ENCODE data around the gene CD101.

CD101 gene

GRCh38 chr1:117084231-117084630 is 82.7 kb downstream of the CD101 start:
- Histone ChIP-seq H3K27me3 (ENCODE audit: control insufficient read depth, insufficient read depth, low read length) (no peaks in the 10 kb centered on the region), H3K4me1 (no peaks in the 10 kb centered on the region), H3K9me3 (ENCODE audit: control insufficient read depth, low read length) (no peaks in the 10 kb centered on the region), H3K4me3 (ENCODE audit: low read depth, low read length) (no peak overlapping the region), H3K79me2 (no peaks in the 10 kb centered on the region), H3K4me2 (ENCODE audit: low read length) (no peak overlapping the region), H3K9ac (no peak overlapping the region), H3K27ac (no peak overlapping the region), H3K36me3 (ENCODE audit: control insufficient read depth, insufficient read depth, low read length) (no peaks in the 10 kb centered on the region), H2AFZ (no peak overlapping the region)
- TF ChIP-seq, protein P1, sequence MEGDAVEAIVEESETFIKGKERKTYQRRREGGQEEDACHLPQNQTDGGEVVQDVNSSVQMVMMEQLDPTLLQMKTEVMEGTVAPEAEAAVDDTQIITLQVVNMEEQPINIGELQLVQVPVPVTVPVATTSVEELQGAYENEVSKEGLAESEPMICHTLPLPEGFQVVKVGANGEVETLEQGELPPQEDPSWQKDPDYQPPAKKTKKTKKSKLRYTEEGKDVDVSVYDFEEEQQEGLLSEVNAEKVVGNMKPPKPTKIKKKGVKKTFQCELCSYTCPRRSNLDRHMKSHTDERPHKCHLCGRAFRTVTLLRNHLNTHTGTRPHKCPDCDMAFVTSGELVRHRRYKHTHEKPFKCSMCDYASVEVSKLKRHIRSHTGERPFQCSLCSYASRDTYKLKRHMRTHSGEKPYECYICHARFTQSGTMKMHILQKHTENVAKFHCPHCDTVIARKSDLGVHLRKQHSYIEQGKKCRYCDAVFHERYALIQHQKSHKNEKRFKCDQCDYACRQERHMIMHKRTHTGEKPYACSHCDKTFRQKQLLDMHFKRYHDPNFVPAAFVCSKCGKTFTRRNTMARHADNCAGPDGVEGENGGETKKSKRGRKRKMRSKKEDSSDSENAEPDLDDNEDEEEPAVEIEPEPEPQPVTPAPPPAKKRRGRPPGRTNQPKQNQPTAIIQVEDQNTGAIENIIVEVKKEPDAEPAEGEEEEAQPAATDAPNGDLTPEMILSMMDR (IDR thresholded peaks at IDR 0.05), result no peak
